HG02970 (cell line): Measurements from ENCODE around the gene PAFAH1B1.

Source experiments
- ATAC-seq: cut with Tn5 transposase; IDR thresholded peaks from one replicate; pipeline ENCODE4 v1.9.1; 2021; ENCODE audit warnings: mild to moderate bottlenecking, moderate library complexity, moderate number of reproducible peaks; ENCODE audit not compliant: unreplicated experiment, low FRiP score

Gene PAFAH1B1

DNA sequence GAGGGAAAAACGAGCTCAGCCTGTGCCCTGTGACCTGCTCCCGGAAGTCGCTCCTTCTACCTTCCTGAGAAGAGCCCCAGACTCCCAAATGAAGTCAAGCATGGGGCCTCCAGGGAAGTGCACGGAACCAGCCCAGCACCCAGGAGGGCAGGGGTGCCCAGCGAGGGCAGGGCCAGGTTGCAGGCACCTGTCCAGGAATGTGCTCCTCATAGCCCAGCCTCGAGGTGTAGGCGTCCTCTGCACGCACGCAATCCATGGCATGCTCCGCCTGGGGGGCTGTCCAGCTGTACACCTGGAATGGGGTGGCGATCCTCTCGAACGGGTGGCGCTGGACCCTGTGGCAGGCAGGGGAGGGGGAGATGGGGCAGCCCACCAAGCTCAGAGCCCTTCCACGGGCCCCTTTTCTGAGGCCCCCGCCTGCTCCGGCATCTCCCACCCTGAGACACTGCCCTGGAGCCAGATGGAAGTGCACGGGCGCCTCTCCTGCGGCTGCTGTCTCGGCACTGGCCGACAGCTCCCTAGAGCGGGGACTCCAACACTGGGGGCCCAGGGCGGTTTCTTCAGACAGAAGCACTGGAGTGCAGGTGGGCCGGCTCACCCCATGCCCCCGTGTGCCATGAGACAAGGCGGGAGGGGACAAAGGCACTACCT is 107.2 kb downstream of the PAFAH1B1 start:
- no peak for ATAC-seq

DNA sequence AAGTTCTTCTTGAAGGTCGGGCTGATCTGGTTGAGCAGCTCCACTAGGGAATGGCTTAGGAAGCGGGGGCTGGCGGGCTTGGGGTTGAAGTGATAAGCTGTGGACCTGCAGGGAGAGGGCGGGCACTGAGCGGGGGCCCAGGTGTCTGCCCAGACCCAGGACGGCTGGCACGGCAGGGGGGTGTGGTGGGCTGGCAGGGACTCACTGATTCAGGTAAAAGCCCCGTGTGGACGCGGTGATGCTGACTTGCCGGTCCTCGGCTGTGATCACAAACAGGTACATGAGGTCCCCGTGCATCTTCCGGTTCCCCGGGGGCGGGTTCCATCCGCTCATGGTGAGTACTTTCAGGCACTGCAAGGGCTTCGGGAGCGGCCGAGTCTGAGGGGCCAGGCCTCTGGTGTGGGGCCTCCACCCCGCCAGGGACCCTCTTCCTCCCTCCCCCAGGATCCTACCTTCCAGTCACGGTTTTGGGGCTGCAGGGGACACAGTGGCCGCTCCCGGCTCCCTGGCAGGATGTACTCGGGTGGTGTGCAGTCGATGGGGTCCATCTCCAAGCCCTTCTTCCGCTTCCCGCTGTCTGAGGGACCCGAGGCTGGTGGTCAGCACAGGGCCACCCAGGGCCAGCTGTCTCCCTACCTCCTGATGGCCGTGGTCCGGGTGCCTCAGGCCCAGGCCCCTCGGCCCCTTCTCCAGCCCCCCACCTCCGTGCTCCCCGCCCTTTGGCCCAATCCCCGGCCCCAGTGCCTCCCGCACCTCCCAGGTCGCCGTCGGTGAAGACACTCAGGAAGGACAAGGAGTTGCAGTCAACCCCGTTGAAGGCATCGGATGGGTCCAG is 107.9 kb downstream of the PAFAH1B1 start:
- no peak for ATAC-seq

DNA sequence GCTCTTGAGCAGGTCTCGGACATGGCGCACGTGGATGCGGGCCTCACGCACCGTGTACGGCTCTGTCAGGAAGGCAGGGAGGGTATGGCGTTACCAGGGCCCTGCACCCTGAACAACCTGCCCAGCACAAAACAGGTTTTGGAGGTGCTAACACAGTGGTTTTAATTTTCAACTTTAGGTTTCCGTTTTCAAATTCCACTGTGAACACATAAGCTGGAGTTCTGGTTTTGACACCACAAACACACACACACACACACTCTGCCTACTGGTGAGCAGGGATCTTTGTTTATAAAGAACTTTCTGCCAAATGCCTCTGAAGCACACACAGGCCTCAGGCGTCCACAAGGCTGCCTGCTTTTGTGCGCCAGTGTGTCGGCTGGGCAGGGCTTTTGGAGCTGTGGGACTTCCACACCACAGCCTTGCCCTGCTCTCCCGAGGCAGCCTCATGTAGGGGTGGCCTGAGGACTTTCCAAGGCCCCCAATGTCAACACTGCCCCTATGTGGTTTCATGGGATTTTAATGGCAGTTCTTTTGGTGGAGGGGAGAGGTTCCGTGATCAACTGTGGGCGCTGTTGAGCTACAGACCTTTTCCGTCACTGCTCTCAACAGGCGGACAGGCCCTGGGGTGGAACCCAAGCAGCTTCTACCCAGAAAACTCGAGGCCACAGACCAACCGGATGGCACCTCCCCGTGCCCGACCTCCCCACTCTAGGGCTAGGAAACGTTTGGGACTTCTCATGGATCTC is 108.7 kb downstream of the PAFAH1B1 start:
- ATAC-seq = no peak

DNA sequence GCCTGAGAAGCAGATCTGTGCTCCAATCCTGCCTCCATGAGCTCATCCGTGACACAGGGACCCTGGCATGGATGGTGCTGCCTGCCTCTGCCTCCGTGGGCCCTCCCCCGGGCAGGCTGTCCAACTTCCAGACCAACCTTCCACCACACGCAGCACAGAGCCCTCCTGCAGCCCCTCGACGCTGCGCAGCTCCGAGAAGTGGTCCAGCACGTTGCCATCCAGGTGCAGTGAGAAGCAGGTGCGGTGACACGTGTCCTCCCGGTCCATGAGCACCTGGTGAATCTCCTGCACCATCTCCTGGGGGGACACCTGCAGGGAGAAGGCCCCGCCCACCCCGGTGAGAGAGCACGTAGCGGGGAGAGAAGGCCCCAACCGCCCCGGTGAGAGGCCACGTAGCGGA is 109.7 kb downstream of the PAFAH1B1 start:
- ATAC-seq = no peak

DNA sequence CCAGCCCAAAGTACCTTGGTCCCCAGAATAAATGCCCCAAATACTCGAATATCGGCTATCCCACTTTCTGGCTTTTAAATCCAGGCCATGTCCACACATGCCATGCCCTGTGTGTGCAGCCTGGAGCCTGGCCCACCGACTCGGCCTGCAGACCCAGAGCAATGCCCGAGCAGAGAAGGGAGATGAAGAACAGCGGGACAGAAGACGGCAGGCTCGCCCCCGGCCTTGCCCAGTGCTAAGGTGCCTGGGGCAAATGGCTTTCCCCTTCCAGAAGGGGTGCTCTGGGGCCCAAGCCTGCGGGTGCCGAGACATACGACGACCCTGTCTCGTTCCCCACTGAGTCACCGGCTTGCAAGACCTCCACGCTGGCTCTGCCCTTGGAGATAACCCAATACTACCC is 110.2 kb downstream of the PAFAH1B1 start:
- ATAC-seq = no peak

DNA sequence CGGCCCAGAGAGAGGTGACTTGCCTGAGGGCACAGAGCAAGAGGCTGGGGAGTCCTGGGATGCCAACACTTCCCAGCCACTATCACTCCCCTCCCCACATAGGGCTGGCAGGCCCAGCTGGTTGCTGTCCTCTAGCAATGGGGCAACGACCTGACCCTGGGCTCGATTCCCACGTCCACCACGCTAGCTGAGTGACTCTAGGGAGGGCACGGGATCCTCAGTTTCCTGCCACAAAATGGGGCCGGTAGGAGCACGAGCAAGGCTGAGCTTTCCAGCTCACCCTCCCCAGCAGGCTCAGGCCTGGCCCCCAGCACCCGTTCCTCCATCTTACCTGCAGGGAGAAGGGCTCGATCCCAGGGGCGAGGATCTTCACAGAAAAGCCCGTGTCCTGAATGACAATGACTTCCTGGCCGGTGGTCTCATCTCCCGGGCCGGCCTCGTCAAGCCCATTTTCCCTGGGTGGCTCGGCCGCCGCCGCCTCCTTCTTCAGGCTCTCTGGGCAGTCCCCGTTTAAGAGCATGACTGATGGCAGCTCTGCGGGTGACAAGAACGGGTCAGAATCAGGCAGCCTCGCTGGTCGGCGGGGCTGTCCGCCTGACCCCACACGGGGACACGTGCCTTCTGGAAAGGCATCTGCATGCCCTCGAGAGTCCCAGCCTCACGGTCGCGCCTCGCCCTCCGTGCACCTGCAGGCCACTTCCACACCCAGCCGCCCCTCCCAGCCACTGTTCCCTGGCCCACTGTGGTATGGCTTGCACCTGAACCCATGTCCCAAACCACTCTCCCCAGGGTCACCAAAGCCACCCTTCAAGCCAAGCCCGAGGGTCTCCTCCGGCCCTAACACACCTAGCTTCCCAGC is 110.8 kb downstream of the PAFAH1B1 start:
- no peak for ATAC-seq

DNA sequence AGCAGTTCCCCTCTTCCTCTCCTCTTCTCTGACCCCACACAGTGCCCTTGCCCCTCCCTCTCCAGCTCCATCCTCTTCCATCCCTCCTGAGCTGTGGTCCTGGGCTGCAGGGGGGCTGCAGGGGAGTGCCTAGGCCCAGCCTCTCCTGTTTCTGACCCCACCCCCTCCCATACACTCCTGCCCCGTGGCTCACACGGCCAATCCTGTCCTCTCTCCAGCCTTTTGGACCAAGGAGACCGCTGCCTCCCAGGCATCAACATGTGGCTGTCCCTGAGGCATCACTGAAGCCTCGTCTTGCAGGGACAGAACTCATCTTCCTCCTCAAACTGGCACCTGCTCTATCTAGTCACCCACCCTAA is 111.4 kb downstream of the PAFAH1B1 start:
- no peak for ATAC-seq

DNA sequence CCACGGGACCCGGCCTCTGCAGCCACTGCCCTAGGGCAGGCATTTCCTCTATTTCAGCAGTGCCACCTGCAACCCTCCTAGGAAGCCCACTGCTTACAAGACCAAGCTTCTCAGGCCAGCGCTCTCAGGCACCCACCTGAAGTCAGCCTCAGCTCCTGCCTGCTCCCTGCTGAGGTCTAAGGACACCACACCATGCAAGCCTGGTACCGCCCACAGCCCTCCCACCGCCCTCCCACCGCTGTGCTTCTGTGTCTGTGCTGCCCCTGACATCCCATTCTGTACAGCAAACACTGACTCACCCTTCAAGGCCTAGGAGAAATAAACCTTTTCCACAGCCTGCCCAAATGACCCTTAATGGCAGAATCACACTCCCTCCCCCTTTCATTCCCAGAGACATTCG is 111.8 kb downstream of the PAFAH1B1 start:
- ATAC-seq = no peak

DNA sequence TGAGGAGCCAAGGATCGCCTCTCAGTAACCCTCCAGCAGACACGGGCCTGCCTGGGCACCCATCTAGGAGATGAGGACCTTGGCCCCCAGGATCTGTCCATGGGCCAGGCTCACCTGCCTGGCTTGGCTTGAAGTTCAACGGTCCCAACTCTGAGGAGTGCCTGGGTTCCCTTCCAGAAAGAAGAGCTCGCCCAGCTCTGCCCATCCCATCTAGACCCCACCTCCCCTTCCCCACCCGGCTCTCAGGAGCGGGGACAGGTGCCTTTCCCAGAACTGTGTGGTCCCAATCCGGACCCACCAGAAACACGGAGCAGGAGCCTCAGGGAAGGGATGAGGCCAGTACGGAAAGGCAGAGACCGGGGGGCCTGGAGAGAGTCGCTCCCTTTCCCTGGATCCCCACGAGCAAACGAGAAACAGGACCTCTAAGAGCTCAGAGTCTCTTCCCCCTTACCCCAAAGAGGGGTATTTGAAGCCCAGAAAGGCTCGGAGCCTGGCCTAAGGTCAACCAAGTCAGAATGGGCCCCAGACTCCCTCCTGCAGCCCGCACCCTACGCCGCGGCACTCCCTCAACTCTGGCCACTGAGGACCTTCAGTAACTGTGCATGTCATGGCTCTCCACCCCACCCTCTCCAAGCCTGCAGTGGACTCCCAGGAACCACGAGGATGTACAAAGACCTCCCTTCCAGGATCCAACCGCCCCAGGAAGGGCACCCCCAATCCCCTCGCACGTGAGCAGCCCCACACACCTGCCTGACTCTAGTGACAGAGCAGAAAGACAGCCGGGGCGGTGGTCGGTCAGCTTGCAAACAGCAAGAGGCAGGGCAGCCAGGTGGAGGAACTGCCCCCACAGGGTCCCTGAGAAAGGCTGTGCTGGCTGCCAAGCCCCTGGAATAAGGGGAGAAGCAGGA is 112.7 kb downstream of the PAFAH1B1 start:
- ATAC-seq = no peak

DNA sequence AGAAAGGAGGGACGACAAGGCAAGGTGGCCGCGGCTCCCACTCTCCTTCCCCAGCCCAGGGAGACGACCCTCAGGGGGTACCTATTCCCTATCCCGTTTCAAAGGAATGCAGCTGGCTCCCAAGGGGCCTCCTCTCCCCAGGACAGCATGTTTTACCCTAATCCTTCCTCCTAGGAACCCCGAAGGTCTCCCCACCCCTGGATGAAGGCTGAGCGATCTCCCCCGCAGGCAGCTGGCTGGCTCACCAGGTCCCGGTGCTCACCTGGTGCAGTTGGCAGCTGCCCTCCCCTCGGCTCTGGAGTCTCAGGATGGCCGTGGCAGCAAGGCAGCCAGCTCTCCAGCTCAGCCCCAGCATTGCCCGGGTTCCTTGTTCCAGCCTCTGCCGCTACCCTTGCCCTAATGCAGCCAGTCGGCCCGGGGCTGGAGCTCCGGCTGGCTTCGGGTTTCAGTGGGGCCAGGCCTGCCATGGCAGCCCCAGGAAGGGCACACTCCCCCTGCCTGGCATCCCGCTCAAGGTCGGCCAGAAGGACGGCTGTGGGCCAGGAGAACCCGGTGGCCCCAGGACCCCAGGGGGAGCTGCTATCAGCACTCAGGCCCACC is 113.6 kb downstream of the PAFAH1B1 start:
- ATAC-seq = no peak

DNA sequence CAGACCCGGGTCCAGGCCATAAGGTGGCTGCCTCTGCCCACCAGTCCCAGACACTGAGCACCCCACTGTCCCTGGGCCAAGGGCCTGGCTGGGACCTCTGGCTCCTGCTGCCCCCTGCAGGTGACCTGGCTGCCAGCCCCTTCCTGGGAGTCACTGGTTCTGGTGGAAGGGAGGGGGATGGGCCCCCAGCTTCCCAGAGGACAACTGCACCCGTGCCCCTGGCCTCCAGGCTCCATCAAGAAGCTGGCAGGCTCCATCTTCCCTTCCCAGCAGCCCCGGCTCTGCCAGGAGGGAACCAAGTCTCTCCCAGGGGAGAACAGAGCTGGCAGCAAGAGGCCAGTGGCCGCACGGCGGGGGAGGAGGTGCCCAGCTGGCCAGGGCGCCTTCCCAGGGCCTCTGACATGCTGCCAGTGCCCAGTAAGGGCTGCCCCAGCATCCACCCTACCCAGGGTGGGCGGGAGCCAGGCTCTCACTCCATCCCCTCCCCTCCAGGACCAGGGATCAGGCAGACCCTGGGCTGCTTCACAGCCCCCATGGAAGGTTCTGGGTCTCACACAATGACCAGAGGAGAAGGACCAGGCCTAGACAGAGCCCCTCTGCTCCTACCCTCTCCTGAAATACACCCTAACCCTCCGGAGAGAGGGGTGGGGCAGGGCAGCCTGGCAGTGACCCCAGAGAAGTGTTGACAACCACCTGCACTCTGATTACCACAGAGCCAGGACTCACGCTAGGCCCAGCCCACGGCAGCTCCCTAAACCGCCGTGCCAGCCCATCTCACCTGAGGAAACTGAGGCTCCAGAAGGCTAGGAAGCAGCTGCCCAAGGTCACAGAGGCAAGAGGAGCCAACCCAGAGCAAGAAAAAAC is 114.5 kb downstream of the PAFAH1B1 start:
- ATAC-seq = no peak

DNA sequence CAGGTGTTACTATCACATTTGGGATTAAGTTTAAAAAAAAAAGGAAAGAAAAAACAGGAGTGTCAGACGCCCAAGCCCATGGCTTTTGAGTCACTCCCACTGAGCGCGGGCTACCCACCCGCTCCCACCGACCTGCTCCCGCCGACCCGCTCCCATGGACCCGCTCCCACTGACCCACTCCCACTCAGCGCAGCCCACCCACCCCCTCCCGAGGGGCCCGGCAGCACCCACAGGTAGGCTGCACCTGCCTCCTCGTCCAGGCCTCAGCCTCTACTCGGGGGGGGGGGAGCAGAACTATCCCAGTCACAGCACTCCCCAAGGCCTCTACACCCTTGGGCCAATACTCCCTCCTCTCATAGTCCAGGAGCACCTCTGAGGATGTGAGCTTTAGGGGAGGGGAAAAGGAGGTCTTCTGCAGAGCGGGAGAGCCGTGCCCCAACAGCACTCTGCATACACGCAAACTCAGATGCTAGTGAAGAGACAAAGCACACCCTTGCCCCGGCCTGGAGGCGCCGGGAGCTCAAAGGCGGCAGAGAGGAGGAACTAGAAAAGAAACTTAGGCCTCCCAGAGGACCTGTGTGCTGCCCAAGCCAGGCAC is 115.2 kb downstream of the PAFAH1B1 start:
- ATAC-seq = no peak

DNA sequence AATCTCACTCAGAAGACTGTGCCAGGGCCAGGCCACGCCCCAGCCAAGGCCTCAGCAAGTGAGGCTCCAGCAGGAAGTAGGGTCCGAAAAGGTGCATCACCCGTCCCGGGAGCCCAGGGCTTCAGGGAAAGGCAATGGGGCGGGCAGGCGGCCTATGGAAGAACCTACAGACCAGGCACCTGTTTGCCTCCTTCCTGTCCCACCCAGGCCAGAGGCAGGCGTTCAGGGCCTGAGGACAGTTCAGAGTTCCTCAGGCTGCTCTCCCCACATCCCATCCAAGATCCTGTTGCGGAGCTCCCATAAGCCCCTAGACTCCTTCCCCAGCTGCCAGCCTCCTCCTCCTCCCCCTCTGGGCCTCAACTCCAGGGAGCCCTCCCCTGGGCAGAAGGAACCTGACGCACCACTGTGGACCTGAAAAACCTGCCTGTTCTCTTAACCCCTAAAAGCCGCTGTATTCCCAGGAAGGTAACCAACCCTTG is 115.8 kb downstream of the PAFAH1B1 start:
- no peak for ATAC-seq

DNA sequence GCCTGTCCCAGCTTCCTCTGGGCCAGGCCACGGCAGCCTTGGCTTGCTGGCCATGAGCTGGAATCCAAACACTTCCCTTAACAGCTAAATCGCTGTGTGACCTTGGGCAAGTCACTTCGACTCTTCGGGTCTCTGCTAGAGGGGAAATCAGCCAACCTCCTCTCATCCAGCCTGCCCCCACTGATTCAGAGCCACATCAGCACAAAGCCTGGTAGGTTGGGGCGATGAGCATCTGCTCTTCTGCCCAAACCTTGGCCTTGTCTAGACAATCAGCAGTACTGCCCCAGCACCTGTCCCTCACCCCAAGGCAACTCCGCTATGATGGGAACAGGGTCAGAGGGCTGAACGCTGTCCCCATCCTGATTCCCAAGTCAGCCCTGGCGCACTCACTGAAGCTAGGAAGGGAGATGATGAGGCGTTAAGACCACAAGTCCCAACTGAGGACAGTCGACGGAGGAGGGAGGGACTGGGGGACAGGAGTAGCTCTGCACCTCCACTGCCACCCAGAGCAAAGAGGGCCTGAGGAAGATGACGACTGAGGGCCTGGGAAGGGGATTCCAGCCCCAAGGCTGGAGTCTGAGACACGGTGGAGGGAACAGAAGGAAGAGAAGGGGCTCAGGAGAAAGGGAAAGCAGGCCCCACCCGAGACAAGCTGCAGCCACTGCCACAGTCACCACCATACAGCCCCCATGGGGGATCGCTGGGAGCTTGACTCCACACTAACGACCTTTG is 116.8 kb downstream of the PAFAH1B1 start:
- ATAC-seq = no peak

DNA sequence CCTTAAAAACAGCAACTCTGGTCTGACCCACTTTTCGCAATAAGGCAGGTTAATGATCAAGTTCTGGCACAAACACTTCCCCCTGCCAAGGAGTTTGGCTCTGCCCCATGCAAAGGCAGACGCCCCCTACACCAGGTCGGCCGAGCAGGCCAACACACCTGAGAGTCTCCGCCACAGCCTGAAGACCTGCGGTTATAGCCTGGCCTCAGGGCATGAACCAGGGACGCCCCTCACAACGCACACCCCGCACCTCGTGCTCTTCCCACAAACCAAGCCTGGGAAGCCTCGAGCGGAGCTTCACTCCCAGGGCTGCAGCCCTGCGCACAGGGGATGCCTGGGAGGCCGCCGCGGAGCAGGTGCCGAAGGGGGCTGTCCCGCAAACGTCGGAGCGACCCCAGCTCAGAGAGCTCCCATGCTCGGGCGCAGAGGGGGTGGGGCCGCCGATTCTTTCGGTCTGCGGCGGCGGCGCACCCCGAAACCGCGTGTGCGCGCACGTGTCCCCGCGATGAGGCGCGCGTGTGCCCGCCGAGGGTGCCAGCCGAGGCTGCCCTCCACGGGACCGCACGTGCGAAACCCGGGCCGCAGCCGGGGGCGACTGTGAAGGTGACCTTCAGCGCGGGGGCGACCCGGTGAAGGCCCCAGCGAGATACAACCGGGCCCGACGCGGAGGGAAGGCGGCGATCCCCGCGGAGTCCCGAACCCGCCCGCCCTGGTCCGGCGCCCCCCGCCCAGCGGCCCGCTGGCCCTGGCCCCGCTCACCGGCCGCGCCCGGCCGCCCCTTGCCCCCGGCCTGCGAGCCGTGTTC is 117.6 kb downstream of the PAFAH1B1 start:
- peak; percentile 21 for ATAC-seq

DNA sequence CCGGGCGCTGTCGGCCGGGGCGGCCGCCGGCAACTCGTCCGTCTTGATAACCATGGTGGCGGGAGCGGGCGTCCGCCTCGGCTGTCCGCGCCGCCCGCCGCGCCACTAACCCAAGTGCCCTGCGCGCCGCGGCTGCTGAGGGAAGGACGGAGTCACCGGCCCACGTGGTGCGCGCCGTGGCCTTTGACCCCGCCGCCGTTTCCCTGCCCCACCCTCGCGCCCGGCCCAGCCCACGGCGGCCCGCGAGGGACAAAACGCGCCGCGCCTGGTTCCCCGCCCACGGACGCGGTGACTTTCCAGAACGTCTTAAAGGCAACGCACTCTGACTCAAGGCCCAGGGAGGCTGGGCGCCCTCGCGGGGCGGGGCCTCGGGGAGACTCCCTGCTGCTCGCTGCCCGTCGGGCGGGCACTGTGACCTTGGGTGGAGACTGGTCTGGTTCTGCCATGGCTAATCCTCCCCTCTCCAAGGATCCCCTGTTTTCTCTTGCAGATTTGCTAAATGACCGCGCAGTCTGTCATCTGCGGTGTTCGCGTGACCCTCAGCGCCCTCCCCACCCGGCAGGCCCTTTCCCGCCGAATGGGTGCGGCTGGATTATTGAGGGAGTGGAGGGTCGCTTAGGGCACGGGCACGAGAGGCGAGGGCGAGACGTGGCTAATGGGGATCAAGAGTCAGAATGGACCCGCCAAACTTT is 118.3 kb downstream of the PAFAH1B1 start, which contains the start of gene CLUH:
Gene CLUH (minus strand): TSS at position 157 of the 692 bp plus-strand sequence. CDS start 103 bp downstream, at position 54.
- peak; percentile 63 for ATAC-seq
